ENCODE data around the gene PSMD1. TPM values are rescaled to one million over a fixed set of nuclear protein-coding genes. Genes with fewer than 3 reads are reported as not detected.

The PSMD1 gene
- total RNA-seq, 1 donor from 2014 or later, result 91.6 TPM

- H3K27ac Mint-ChIP-seq, result no peak overlapping the region
- no peaks in the 10 kb centered on the region for H3K36me3 Mint-ChIP-seq
- H3K4me1 Mint-ChIP-seq (ENCODE audit: unreplicated experiment), result no peaks in the 10 kb centered on the region
- peaks cover 37% of the 10 kb centered on the region for H3K27me3 Mint-ChIP-seq
- no peaks in the 10 kb centered on the region for H3K9me3 Mint-ChIP-seq
- no peak overlapping the region for H3K4me3 Mint-ChIP-seq
- no peak for DNase-seq (ENCODE audit: extremely low spot score, unreplicated experiment)
- TF ChIP-seq, protein P1, sequence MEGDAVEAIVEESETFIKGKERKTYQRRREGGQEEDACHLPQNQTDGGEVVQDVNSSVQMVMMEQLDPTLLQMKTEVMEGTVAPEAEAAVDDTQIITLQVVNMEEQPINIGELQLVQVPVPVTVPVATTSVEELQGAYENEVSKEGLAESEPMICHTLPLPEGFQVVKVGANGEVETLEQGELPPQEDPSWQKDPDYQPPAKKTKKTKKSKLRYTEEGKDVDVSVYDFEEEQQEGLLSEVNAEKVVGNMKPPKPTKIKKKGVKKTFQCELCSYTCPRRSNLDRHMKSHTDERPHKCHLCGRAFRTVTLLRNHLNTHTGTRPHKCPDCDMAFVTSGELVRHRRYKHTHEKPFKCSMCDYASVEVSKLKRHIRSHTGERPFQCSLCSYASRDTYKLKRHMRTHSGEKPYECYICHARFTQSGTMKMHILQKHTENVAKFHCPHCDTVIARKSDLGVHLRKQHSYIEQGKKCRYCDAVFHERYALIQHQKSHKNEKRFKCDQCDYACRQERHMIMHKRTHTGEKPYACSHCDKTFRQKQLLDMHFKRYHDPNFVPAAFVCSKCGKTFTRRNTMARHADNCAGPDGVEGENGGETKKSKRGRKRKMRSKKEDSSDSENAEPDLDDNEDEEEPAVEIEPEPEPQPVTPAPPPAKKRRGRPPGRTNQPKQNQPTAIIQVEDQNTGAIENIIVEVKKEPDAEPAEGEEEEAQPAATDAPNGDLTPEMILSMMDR (conservative IDR thresholded peaks at IDR 0.05), result no peak
Measured at GRCh38 chr2:231030725-231031124, 25.9 kb upstream of the PSMD1 start.

- Mint-ChIP-seq H3K27me3 (peaks cover 52% of the 10 kb centered on the region), H3K36me3 (no peaks in the 10 kb centered on the region), H3K4me1 (ENCODE audit: unreplicated experiment) (no peaks in the 10 kb centered on the region), H3K4me3 (no peak overlapping the region), H3K9me3 (no peaks in the 10 kb centered on the region), H3K27ac (no peak overlapping the region)
- no peak for DNase-seq (ENCODE audit: extremely low spot score, unreplicated experiment)
- TF ChIP-seq, protein P1 (conservative IDR thresholded peaks at IDR 0.05), result no peak
Measured at GRCh38 chr2:231032575-231033140, 24.0 kb upstream of the PSMD1 start.

DNA sequence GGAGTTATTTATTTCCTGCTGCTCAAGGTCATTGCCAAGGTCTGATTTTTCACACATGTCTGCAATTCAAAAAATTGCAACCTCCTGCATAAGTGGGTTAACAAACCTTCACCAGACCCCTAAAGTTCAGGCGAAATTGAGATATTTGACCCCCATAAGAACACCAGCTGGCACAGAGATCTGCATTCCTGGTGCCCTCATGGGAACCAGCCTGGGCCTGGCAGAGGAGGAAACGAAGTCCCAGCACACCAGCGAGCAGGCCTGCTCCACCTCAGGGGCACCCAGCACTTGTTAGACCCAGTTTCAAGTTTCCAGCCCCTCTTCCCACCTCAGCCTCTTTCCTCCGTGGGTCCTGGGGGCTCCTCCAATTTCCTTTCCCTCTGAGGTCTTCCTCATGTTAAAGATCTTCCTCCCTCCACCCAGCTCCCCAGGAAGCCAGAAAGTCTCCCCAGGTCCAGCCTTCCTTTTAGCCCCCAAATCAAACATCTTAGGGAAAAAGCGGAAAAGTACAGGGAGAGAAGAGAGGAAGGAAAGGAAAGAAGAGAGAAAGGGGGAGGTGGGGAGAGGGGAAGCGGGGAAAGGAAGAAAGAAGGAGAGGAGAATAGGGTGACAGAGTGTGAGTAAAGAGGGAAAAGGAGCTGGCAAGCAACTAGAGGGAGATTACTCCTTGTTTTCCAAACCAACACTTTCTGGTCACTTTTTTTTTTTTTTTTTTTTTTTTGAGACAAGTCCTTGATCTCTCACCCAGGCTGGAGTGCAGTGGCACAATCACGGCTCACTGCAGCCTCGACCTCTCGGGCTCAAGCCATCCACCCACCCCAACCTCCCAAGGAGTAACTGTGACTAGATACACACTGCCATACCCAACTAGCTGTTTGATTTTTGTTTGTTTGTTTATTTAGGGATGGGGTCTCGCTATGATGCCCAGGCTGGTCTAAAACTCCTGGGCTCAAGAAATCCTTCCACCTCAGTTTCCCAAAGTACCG lies 23.2 kb upstream of the PSMD1 start:
- Mint-ChIP-seq H3K9me3 (no peaks in the 10 kb centered on the region), H3K4me1 (ENCODE audit: unreplicated experiment) (no peaks in the 10 kb centered on the region), H3K4me3 (peak overlapping the region; percentile 46), H3K36me3 (no peaks in the 10 kb centered on the region), H3K27me3 (peaks cover 56% of the 10 kb centered on the region), H3K27ac (peak overlapping the region; percentile 85)
- TF ChIP-seq, protein P1 (conservative IDR thresholded peaks at IDR 0.05), result no peak
- no peak for DNase-seq (ENCODE audit: extremely low spot score, unreplicated experiment)

DNA sequence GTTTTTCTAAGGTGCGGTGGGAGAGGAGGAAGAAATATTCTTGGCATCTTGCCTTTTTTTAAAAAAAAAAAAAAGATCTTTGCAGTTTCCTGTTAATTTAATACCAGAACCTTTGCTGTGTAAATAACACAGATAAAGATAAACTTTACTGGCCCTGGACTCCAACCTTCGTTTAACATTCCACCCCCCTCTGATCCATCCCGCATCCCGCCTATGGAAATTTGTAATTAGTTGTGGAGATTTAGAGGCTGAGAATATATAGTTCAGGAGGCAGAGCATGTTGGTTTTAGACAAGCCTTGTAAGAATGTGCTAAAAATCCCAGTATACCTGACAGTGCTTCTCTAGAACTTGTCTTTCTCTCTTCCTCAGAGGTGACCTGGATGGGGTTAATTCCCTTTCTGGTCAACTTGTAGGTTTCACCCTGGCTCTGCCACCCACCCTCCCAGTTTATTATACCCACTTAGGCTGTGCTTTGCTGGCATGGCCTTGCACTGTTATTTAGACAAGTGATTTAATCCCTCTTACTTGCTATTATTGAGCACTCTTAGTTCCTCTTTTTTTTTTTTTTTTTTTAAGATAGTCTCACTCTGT lies 22.3 kb upstream of the PSMD1 start:
- Mint-ChIP-seq H3K9me3 (no peaks in the 10 kb centered on the region), H3K27ac (peak overlapping the region; percentile 85), H3K4me1 (ENCODE audit: unreplicated experiment) (peaks cover 4% of the 10 kb centered on the region), H3K4me3 (peak overlapping the region; percentile 46), H3K27me3 (peaks cover 65% of the 10 kb centered on the region), H3K36me3 (no peaks in the 10 kb centered on the region)
- no peak for DNase-seq (ENCODE audit: extremely low spot score, unreplicated experiment)
- TF ChIP-seq, protein P1 (conservative IDR thresholded peaks at IDR 0.05), result no peak

- Mint-ChIP-seq H3K27ac (no peak overlapping the region), H3K4me3 (peak overlapping the region; percentile 74), H3K9me3 (no peaks in the 10 kb centered on the region), H3K36me3 (no peaks in the 10 kb centered on the region), H3K27me3 (peaks cover 83% of the 10 kb centered on the region), H3K4me1 (ENCODE audit: unreplicated experiment) (peaks cover 4% of the 10 kb centered on the region)
- no peak for DNase-seq (ENCODE audit: extremely low spot score, unreplicated experiment)
- TF ChIP-seq, protein P1 (conservative IDR thresholded peaks at IDR 0.05), result no peak
Measured at GRCh38 chr2:231036131-231036530, 20.5 kb upstream of the PSMD1 start.
